Stimulated activated CD4-positive, alpha-beta T cell treated with anti-CD3 and anti-CD28 coated beads, Interleukin-2, amount 100 ng/mL, for 48 hours (primary cell): Measurements from ENCODE around the gene MSL1.

Experiments used
- DNase-seq, 2 donors: peaks; one replicate each; pipeline ENCODE4 v3.0.0-alpha.2; 2020

MSL1 gene

GRCh38 chr17:40091691-40092397 is 29.9 kb upstream of the MSL1 start:
- no peak for DNase-seq

- no peak for DNase-seq
Measured at GRCh38 chr17:40092581-40092980, 29.2 kb upstream of the MSL1 start.

GRCh38 chr17:40093005-40093579 is 28.7 kb upstream of the MSL1 start:
- no peak for DNase-seq

- DNase-seq, result no peak
Measured at GRCh38 chr17:40093580-40094201, 28.1 kb upstream of the MSL1 start.

- no peak for DNase-seq
Measured at GRCh38 chr17:40094874-40095273, 26.9 kb upstream of the MSL1 start.

- no peak for DNase-seq
Measured at GRCh38 chr17:40095351-40095943, 26.3 kb upstream of the MSL1 start.

- peak; percentile 64 to 71 for DNase-seq
Measured at GRCh38 chr17:40095944-40096791, 25.6 kb upstream of the MSL1 start.

GRCh38 chr17:40097087-40097486 is 24.7 kb upstream of the MSL1 start:
- no peak for DNase-seq

- no peak for DNase-seq
Measured at GRCh38 chr17:40097931-40098845, 23.6 kb upstream of the MSL1 start.

- peak; percentile 96 to 97 for DNase-seq
Measured at GRCh38 chr17:40098846-40099618, 22.7 kb upstream of the MSL1 start.

GRCh38 chr17:40099619-40100418 is 22.0 kb upstream of the MSL1 start:
- no peak for DNase-seq

GRCh38 chr17:40100419-40100668 is 21.4 kb upstream of the MSL1 start, which contains the start of gene NR1D1:
Gene NR1D1, minus strand, starts transcription at chr17:40100589. Its CDS starts 495 bp downstream, at chr17:40100094.
- no peak for DNase-seq

GRCh38 chr17:40100669-40101366 is 21.0 kb upstream of the MSL1 start:
- peak; percentile 83 to 86 for DNase-seq

- DNase-seq, result no peak
Measured at GRCh38 chr17:40101367-40102210, 20.2 kb upstream of the MSL1 start.

GRCh38 chr17:40103071-40103661 is 18.6 kb upstream of the MSL1 start:
- DNase-seq, result no peak

- no peak for DNase-seq
Measured at GRCh38 chr17:40103688-40104087, 18.1 kb upstream of the MSL1 start.

- no peak for DNase-seq
Measured at GRCh38 chr17:40104594-40105486, 16.9 kb upstream of the MSL1 start.
